Gastroesophageal sphincter (tissue), 4 donors: ENCODE results near the gene EPHA4. TPM values are rescaled to one million over a fixed set of nuclear protein-coding genes. Genes with fewer than 3 reads are reported as not detected.
"Not testable (repeated sequence)": the region's sequence is repeated elsewhere in the genome, so short reads cannot be mapped to it uniquely, and the experiment has no call there.

ENCODE experiments used
- ATAC-seq: fragments of 150-250 bp; one replicate; pipeline ENCODE4 v1.9.1; 2016; ENCODE audit warnings: mild to moderate bottlenecking, moderate library complexity
- H3K27ac ChIP-seq, 4 donors: fragments of 200-600 bp; sonication (generic) in 3 of 4; 1 replicate in 3 of 4; 2 replicates in 1 of 4; pipeline ENCODE4 v1.5.1; 2016 to 2019
- H3K27me3 ChIP-seq: fragments of 200-600 bp; sonication (generic); one replicate; pipeline ENCODE4 v1.5.1; 2019
- H3K36me3 ChIP-seq, 2 donors: fragments of 200-600 bp; sonication (generic); one replicate each; pipeline ENCODE4 v1.5.1; 2019; ENCODE audit warnings: control low read depth in 1 of 2
- H3K4me1 ChIP-seq, 3 donors: fragments of 200-600 bp; sonication (generic); 1 replicate in 2 of 3; 2 replicates in 1 of 3; pipeline ENCODE4 v1.5.1; 2016 to 2019; ENCODE audit warnings: control low read depth in 2 of 3
- H3K4me3 ChIP-seq, 2 donors: fragments of 200-600 bp; sonication (generic); one replicate each; pipeline ENCODE4 v1.5.1; 2019; ENCODE audit warnings: mild to moderate bottlenecking in 1 of 2, moderate library complexity in 1 of 2
- H3K9me3 ChIP-seq, 3 donors: fragments of 200-600 bp; sonication (generic); one replicate each; pipeline ENCODE4 v1.5.1; 2017 to 2019; ENCODE audit warnings: control low read depth in 2 of 3
- EP300 ChIP-seq: sonication (generic); formaldehyde crosslinking; IDR thresholded peaks from one replicate; pipeline ENCODE4 v1.6.1; 2017; ENCODE audit warnings: antibody characterized with exemption, mild to moderate bottlenecking
- POLR2A ChIP-seq, 2 donors: fragments of 450-650 bp; IDR thresholded peaks; one replicate each; pipeline ENCODE4 v1.6.1; 2017; ENCODE audit warnings: antibody characterized with exemption in 2 of 2, mild to moderate bottlenecking in 2 of 2, moderate library complexity in 1 of 2
- POLR2AphosphoS5 ChIP-seq: sonication (generic); formaldehyde crosslinking; IDR thresholded peaks from one replicate; pipeline ENCODE4 v1.6.1; 2017; ENCODE audit warnings: antibody characterized with exemption
- WGBS, 2 donors: methylation state at CpG; one replicate each; pipeline ENCODE4 v1.1.5; 2018; ENCODE audit warnings: low coverage in 1 of 2; 5-methylcytosine and 5-hydroxymethylcytosine counted together
- total RNA-seq, 4 donors: library from RNA; depleted of rRNA; stranded (reverse); fragments of >200 nt; gene quantifications; one replicate each; pipeline ENCODE4 v1.1.0, GENCODE V29; 2016
- TF ChIP-seq, protein P1 (sequence below), 4 experiments: fragments of 200-600 bp in 2 of 4; fragments of 450-650 bp in 2 of 4; sonication (generic) in 1 of 4; IDR thresholded peaks; one replicate each; pipeline ENCODE4 v1.5.1; 2017 to 2019; ENCODE audit warnings: antibody characterized with exemption in 4 of 4, mild to moderate bottlenecking in 2 of 4, moderate library complexity in 2 of 4

The EPHA4 gene
- total RNA-seq, 4 donors from 2014 or later: 21.3 to 41.2 (median 31.6) TPM

DNA sequence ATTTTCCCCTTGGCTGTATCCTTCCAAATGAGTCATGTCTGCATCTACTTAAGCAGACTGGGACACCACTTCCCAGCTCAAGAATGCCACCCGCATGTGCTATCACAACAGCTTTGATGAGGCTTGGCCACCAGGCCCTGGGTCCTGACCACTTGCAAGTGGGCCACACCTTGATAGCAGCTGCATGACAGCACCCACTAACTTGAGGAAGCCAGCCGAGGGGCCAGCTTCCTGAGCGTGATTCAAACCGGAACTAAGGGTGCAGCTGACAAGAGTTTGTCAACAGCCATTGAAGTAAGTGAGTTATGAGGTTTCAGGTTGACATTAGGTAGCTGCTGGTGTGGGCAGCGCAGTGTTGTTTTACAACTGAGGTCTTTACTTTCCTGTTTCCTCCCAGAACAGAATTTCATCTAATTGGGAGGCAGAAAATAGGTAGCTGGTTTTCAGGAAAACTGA, 54.4 kb downstream of the EPHA4 start:
- Histone ChIP-seq H3K27me3 (no peaks in the 10 kb centered on the region), H3K36me3 (no peaks in the 10 kb centered on the region), H3K27ac (no peak overlapping the region), H3K4me3 (no peak overlapping the region), H3K9me3 (no peaks in the 10 kb centered on the region), H3K4me1 (peaks cover 0 to 36% (median 0%) of the 10 kb centered on the region in 3 donors)
- WGBS, 2 donors: 55% methylated on average over 2 of the region's 5 CpGs; no CpG with 5 or more reads in 1 of the 2 donors
- ATAC-seq: peak; percentile 36
- TF ChIP-seq, protein P1, sequence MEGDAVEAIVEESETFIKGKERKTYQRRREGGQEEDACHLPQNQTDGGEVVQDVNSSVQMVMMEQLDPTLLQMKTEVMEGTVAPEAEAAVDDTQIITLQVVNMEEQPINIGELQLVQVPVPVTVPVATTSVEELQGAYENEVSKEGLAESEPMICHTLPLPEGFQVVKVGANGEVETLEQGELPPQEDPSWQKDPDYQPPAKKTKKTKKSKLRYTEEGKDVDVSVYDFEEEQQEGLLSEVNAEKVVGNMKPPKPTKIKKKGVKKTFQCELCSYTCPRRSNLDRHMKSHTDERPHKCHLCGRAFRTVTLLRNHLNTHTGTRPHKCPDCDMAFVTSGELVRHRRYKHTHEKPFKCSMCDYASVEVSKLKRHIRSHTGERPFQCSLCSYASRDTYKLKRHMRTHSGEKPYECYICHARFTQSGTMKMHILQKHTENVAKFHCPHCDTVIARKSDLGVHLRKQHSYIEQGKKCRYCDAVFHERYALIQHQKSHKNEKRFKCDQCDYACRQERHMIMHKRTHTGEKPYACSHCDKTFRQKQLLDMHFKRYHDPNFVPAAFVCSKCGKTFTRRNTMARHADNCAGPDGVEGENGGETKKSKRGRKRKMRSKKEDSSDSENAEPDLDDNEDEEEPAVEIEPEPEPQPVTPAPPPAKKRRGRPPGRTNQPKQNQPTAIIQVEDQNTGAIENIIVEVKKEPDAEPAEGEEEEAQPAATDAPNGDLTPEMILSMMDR (IDR thresholded peaks at IDR 0.05): no peak
- TF ChIP-seq EP300 (no peak), POLR2A (IDR thresholded peaks at IDR 0.05) (no peak), POLR2AphosphoS5 (no peak)

DNA sequence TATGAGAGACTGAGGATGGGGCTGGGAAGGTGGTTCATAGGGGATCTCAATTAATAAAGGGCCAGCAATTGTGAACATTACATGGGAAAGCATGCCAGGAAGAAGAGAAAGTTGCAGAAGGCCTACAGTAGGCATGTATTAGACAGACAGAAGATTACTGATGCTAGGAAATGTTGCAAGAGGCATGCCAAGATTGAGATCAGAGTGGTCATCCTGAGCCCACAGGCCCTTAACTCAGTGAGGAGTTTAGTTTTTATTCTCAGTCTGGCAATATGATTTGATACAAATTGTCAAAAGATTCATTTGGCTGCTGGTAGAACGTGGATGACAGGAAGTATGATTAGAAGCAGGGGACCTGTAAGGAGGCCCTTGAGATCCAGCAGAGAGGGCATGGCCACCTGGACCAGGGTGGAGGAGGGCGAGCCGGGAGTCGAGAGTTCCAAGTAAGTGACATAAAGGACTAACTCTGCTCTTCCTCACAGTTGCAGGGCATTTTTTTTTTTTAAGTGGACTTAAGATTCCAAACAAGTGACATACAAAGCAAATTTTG, 54.9 kb downstream of the EPHA4 start:
- Histone ChIP-seq H3K27me3 (no peaks in the 10 kb centered on the region), H3K9me3 (no peaks in the 10 kb centered on the region), H3K36me3 (no peaks in the 10 kb centered on the region), H3K4me3 (no peak overlapping the region), H3K27ac (no peak overlapping the region), H3K4me1 (peaks cover 0 to 36% (median 0%) of the 10 kb centered on the region in 3 donors)
- no peak for TF ChIP-seq POLR2A (IDR thresholded peaks at IDR 0.05)
- TF ChIP-seq POLR2AphosphoS5: no peak
- TF ChIP-seq, protein P1 (IDR thresholded peaks at IDR 0.05): no peak
- no peak for TF ChIP-seq EP300
- no peak for ATAC-seq
- WGBS, 2 donors: 61 to 100% methylated on average over 3 to 4 of the region's 4 CpGs

DNA sequence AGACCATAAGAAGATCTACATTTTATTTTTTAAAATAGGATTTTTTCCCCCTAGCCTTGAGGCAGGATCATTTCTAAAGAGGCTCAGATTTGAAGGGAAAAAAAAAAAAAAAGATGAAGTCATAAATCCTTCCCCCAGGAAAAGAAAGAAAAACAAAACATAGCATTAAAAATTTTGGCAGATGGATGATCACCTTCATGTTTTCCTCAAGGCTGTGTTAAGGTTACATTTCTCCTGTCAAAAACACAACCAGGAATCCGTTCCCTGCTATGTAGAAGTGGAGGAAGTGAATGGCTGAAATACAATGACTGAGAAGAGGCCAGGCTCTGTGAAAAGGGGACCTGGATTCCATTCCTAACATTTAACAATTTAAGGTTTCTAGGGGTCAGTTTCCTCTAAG, 56.2 kb downstream of the EPHA4 start:
- WGBS, 2 donors: 69 to 79% methylated on average over 1 of the region's 1 CpG
- TF ChIP-seq POLR2AphosphoS5 (no peak), POLR2A (IDR thresholded peaks at IDR 0.05) (no peak), EP300 (no peak)
- TF ChIP-seq, protein P1 (IDR thresholded peaks at IDR 0.05): no peak
- ATAC-seq: no peak

DNA sequence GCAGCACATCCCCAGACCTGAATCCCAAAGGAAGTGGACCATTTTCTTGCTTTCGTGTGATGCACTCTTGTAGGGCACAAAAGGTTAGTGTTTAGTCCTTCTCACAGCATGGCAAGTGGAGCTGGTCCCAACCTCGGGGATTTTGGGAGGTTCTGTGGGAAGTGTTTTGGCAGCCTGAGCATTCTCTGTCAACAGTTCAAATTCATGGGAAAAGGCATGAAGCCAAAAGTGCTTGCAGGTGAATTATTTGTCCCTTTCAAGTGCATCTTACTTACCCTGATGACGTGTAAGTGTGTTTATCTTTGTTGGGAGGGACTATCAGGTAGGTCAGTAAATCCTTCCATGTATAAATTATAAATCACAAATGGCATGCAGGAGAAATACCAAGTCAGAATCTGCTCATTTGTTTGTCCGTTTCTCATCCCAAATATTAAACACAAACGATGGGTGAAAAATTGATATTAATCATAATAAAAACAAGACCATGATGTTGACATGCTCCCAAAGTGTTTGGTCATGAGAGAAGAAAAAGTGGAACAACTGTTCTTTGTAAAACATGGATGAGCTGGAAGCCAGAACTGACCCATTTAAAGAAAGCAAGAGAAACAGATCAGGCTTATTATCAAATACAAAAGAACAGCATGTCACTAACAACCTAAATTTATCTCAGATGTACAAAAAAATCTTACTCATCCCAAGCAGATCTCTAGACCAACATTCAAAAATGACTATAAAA, 57.6 kb downstream of the EPHA4 start:
- H3K27ac ChIP-seq: no peak overlapping the region
- TF ChIP-seq, protein P1 (IDR thresholded peaks at IDR 0.05): no peak
- TF ChIP-seq POLR2A (IDR thresholded peaks at IDR 0.05) (no peak), POLR2AphosphoS5 (no peak), EP300 (no peak)
- H3K36me3 ChIP-seq: no peaks in the 10 kb centered on the region
- H3K9me3 ChIP-seq: no peaks in the 10 kb centered on the region
- peaks cover 0 to 34% (median 0%) of the 10 kb centered on the region in 3 donors for H3K4me1 ChIP-seq
- no peaks in the 10 kb centered on the region for H3K27me3 ChIP-seq
- WGBS, 2 donors: 54 to 56% methylated on average over 4 of the region's 5 CpGs
- H3K4me3 ChIP-seq: no peak overlapping the region
- ATAC-seq: no peak

More for the DNA sequence above, 56.2 kb downstream of the EPHA4 start:
- Histone ChIP-seq H3K9me3 (no peaks in the 10 kb centered on the region), H3K36me3 (no peaks in the 10 kb centered on the region), H3K27me3 (no peaks in the 10 kb centered on the region), H3K4me1 (peaks cover 0 to 36% (median 0%) of the 10 kb centered on the region in 3 donors), H3K27ac (no peak overlapping the region), H3K4me3 (no peak overlapping the region)

DNA sequence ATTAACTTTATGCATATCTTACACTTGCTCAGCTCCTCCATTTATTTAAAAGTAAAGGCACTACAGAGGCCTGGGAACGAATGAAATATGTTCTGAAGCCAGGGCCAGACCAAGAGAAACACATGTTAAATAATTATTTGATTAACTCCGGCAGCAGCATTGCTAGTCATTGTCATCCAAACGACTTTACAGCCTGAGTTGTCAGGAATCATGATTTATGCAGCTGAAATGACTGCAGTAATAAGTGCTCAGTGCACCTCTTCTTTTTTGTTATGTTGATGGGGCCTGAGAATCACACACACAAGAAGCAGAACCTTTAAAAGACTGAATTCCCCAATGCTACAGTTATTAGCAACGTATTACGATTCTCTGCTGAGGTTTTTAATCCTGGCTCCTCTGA, 58.9 kb downstream of the EPHA4 start:
- ATAC-seq: no peak
- no peak overlapping the region for H3K4me3 ChIP-seq
- H3K9me3 ChIP-seq: no peaks in the 10 kb centered on the region
- WGBS, 2 donors: 54 to 74% methylated on average over 5 of the region's 5 CpGs
- no peaks in the 10 kb centered on the region for H3K27me3 ChIP-seq
- no peak overlapping the region for H3K27ac ChIP-seq
- TF ChIP-seq POLR2AphosphoS5: no peak
- TF ChIP-seq, protein P1 (IDR thresholded peaks at IDR 0.05): no peak
- no peak for TF ChIP-seq EP300
- TF ChIP-seq POLR2A (IDR thresholded peaks at IDR 0.05): no peak
- H3K36me3 ChIP-seq: no peaks in the 10 kb centered on the region
- peaks cover 0 to 24% (median 0%) of the 10 kb centered on the region in 3 donors for H3K4me1 ChIP-seq

DNA sequence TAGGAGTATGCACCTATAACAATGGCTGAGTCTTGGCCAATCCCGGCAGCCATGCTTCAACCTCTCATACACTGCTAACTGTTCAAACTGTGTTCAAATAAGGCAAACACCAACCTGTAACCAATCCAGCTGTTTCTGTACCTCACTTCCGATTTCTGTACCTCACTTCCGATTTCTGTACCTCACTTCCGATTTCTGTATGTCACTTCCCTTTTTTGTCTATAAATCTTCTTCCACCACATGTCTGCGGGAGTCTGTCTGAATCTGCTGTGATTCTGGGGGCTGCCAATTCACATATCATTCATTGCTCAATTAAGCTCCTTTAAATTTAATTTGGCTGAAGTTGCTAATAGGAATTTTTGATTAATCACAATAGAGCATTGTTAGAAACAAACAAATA, 60.8 kb downstream of the EPHA4 start:
- not testable (repeated sequence) for H3K9me3 ChIP-seq, H3K27me3 ChIP-seq, H3K36me3 ChIP-seq, H3K4me3 ChIP-seq, ATAC-seq, H3K27ac ChIP-seq
- H3K4me1 ChIP-seq: peaks cover 0 to 11% (median 0%) of the 10 kb centered on the region in 3 donors
- 83 to 87% methylated on average over 4 to 5 of the region's 5 CpGs for WGBS, 2 donors
